Right lobe of liver (tissue), 4 donors: Measurements from ENCODE around the gene GJC3.

Experiments
- CTCF ChIP-seq, 4 donors: fragments of 200-600 bp in 3 of 4; fragments of 450-650 bp in 1 of 4; IDR thresholded peaks; one replicate each; pipeline versions ENCODE4 v1.5.1 to v1.8.0; 2016 to 2022; ENCODE audit warnings: antibody characterized with exemption in 4 of 4, mild to moderate bottlenecking in 2 of 4
- POLR2A ChIP-seq: fragments of 450-650 bp; IDR thresholded peaks from one replicate; pipeline ENCODE4 v1.6.1; 2017; ENCODE audit warnings: antibody characterized with exemption, mild to moderate bottlenecking
- donor health status: DM: no; HTN: no; CAD: no.
- donor health status: DM: no; HTN: no; CAD: no.
- donor health status: DM: no; HTN: yes; CAD: no.

DNA sequence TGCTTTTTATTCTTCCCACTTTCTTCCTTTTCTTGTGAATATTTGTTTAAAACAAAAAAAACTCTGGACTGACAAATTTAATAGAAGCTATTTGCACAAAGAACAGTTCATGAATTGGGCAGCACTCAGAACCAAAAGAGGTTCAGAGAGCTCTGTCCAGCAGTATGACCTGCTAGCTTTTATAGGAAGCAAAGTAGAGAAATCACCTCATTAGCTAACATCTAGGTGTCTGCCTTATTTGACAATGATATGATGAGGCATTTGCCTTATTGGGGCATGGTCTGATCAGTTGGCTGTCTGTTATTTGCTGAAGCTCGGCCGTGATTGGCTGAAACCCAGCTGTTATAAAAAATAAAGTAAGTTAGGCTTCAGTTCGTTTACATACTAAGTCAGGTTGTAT is 9.3 kb downstream of the GJC3 start:
- no peak for TF ChIP-seq CTCF (IDR thresholded peaks at IDR 0.05)
- no peak for TF ChIP-seq POLR2A
